H1 (cell line): Measurements from ENCODE around the gene S100A8. TPM values are rescaled to one million over a fixed set of nuclear protein-coding genes. Genes with fewer than 3 reads are reported as not detected.

Experiments
- CTCF ChIA-PET: fragments of 300-600 bp; sonication (Branson Sonifier 250); formaldehyde crosslinking; loops from one replicate; lab custom pipeline; 2021; ENCODE audit not compliant: partially characterized antibody; lab: Charles Lee
- POLR2A ChIA-PET: fragments of 300-600 bp; sonication (Branson Sonifier 250); formaldehyde crosslinking; loops from one replicate; lab custom pipeline; 2021; ENCODE audit warnings: inconsistent platforms; ENCODE audit not compliant: partially characterized antibody; lab: Charles Lee
- DNase-seq, 2 experiments: peaks; one replicate each; pipeline versions ENCODE4 v3.0.0 to v3.0.0-alpha.2; 2010 to 2022; ENCODE audit warnings: low spot score in 2 of 2, low read depth in 1 of 2, mixed read lengths in 1 of 2
- FAIRE-seq: peaks from 2 replicates; lab custom pipeline; 2011; peaks lifted over from hg19 to GRCh38; lab: Jason Lieb, UNC
- H2AFZ ChIP-seq: 2 replicates; pipeline ENCODE4 v1.8.1; 2012; ENCODE audit warnings: low read length, inconsistent platforms
- H2AK5ac ChIP-seq: 2 replicates; pipeline ENCODE4 v1.6.1; 2013; ENCODE audit warnings: low read depth, low read length
- H2BK120ac ChIP-seq: replicated peaks from 2 replicates; pipeline ENCODE3; 2013; ENCODE audit warnings: low read depth, low read length, inconsistent platforms
- H2BK12ac ChIP-seq: 2 replicates; pipeline ENCODE4 v1.6.1; 2013; ENCODE audit warnings: low read depth, low read length
- H2BK15ac ChIP-seq: 2 replicates; pipeline ENCODE4 v1.6.1; 2013; ENCODE audit warnings: low read length
- H2BK20ac ChIP-seq: 2 replicates; pipeline ENCODE4 v1.6.1; 2013; ENCODE audit warnings: low read length
- H2BK5ac ChIP-seq: 2 replicates; pipeline ENCODE4 v1.6.1; 2013; ENCODE audit warnings: low read depth, low read length
- H3K14ac ChIP-seq: 2 replicates; pipeline ENCODE4 v1.6.1; 2013; ENCODE audit warnings: inconsistent platforms; ENCODE audit not compliant: insufficient read length
- H3K18ac ChIP-seq: 2 replicates; pipeline ENCODE4 v1.6.1; 2013; ENCODE audit warnings: low read length; ENCODE audit errors: extremely low read depth
- H3K23ac ChIP-seq: 2 replicates; pipeline ENCODE4 v1.6.1; 2013; ENCODE audit warnings: inconsistent platforms; ENCODE audit not compliant: insufficient read length
- H3K23me2 ChIP-seq: 2 replicates; pipeline ENCODE4 v1.6.1; 2013; ENCODE audit warnings: low read depth, low read length
- H3K27ac ChIP-seq: 2 replicates; pipeline ENCODE4 v1.6.1; 2011; ENCODE audit warnings: low read depth, low read length, inconsistent platforms
- H3K27me3 ChIP-seq, 4 experiments: replicated peaks in 1 of 4; 1 replicate in 1 of 4; 2 replicates in 3 of 4; pipeline versions ENCODE4 v1.6.1 to v1.8.1; 2011 to 2013; ENCODE audit warnings: low read length in 3 of 4, mild to moderate bottlenecking in 3 of 4, inconsistent platforms in 2 of 4, mixed read lengths in 2 of 4, moderate library complexity in 1 of 4; ENCODE audit not compliant: control insufficient read depth in 3 of 4, insufficient read depth in 3 of 4; ENCODE audit errors: extremely low read depth in 1 of 4
- H3K36me3 ChIP-seq, 4 experiments: 2 replicates each; pipeline versions ENCODE4 v1.6.1 to v1.8.1; 2011 to 2013; ENCODE audit warnings: mild to moderate bottlenecking in 4 of 4, low read length in 3 of 4, moderate library complexity in 2 of 4, control low read depth in 1 of 4, inconsistent platforms in 1 of 4; ENCODE audit not compliant: insufficient read depth in 4 of 4, control insufficient read depth in 2 of 4
- H3K4ac ChIP-seq: replicated peaks from 2 replicates; pipeline ENCODE3; 2013; ENCODE audit warnings: low read length, low read depth, mixed read lengths, inconsistent platforms; ENCODE audit not compliant: insufficient read length
- H3K4me1 ChIP-seq, 4 experiments: replicated peaks in 1 of 4; 1 replicate in 1 of 4; 2 replicates in 3 of 4; pipeline versions ENCODE4 v1.6.1 to v1.8.1; 2011 to 2013; ENCODE audit warnings: low read length in 3 of 4, inconsistent platforms in 2 of 4, mixed read lengths in 1 of 4; ENCODE audit not compliant: insufficient read depth in 4 of 4, control insufficient read depth in 3 of 4
- H3K4me2 ChIP-seq, 2 experiments: 2 replicates each; pipeline versions ENCODE4 v1.6.1 to v1.8.1; 2011 to 2013; ENCODE audit warnings: low read depth in 2 of 2, low read length in 2 of 2, control low read depth in 1 of 2, inconsistent platforms in 1 of 2, mild to moderate bottlenecking in 1 of 2; ENCODE audit not compliant: insufficient read depth in 1 of 2
- H3K4me3 ChIP-seq, 4 experiments: fragments of 200-600, 300-600 bp in 1 of 4; sonication (generic), shearing (Covaris generic), sonication (Bioruptor Twin) in 1 of 4; 2 replicates each; pipeline versions ENCODE4 v1.5.1 to v1.8.1; 2011 to 2016; ENCODE audit warnings: low read length in 4 of 4, low read depth in 3 of 4, control low read depth in 2 of 4, inconsistent platforms in 2 of 4, mild to moderate bottlenecking in 2 of 4, mixed read lengths in 1 of 4, moderate library complexity in 1 of 4; ENCODE audit not compliant: insufficient read depth in 2 of 4; ENCODE audit errors: extremely low read depth in 1 of 4
- H3K56ac ChIP-seq: replicated peaks from 2 replicates; pipeline ENCODE3; 2013; ENCODE audit warnings: low read depth, mild to moderate bottlenecking, mixed read lengths, low read length, inconsistent platforms; ENCODE audit not compliant: insufficient read length
- H3K79me1 ChIP-seq: 2 replicates; pipeline ENCODE4 v1.6.1; 2013; ENCODE audit warnings: low read depth, low read length, control low read depth
- H3K79me2 ChIP-seq, 2 experiments: 2 replicates each; pipeline versions ENCODE4 v1.6.1 to v1.8.1; 2012 to 2013; ENCODE audit warnings: low read length in 2 of 2, mild to moderate bottlenecking in 2 of 2, inconsistent platforms in 1 of 2; ENCODE audit not compliant: insufficient read depth in 2 of 2, control insufficient read depth in 1 of 2
- H3K9ac ChIP-seq, 4 experiments: replicated peaks in 1 of 4; 1 replicate in 1 of 4; 2 replicates in 3 of 4; pipeline versions ENCODE4 v1.6.1 to v1.8.1; 2011 to 2013; ENCODE audit warnings: low read depth in 3 of 4, low read length in 3 of 4, control low read depth in 2 of 4, mild to moderate bottlenecking in 2 of 4, moderate library complexity in 2 of 4, inconsistent platforms in 1 of 4; ENCODE audit errors: extremely low read depth in 1 of 4
- H3K9me3 ChIP-seq, 2 experiments: 2 replicates each; pipeline versions ENCODE4 v1.6.1 to v1.8.1; 2012 to 2013; ENCODE audit warnings: mild to moderate bottlenecking in 2 of 2, moderate library complexity in 2 of 2, control low read depth in 1 of 2, inconsistent platforms in 1 of 2, low read depth in 1 of 2, low read length in 1 of 2, mixed read lengths in 1 of 2; ENCODE audit not compliant: insufficient read depth in 2 of 2
- H4K20me1 ChIP-seq, 2 experiments: replicated peaks in 1 of 2; 2 replicates each; pipeline versions ENCODE3 to v1.8.1; 2011 to 2013; ENCODE audit warnings: inconsistent platforms in 2 of 2, low read length in 2 of 2, mild to moderate bottlenecking in 1 of 2; ENCODE audit not compliant: insufficient read depth in 2 of 2, control insufficient read depth in 1 of 2
- H4K5ac ChIP-seq: 2 replicates; pipeline ENCODE4 v1.6.1; 2013; ENCODE audit warnings: low read length, low read depth, mixed read lengths, inconsistent platforms; ENCODE audit not compliant: insufficient read length
- H4K8ac ChIP-seq: 2 replicates; pipeline ENCODE4 v1.8.0; 2013; ENCODE audit warnings: mild to moderate bottlenecking, moderate library complexity, low read length, inconsistent platforms; ENCODE audit not compliant: insufficient read depth; ENCODE audit errors: extremely low read depth
- H4K91ac ChIP-seq: replicated peaks from 2 replicates; pipeline ENCODE3; 2013; ENCODE audit warnings: low read length, mixed read lengths, inconsistent platforms; ENCODE audit not compliant: insufficient read length
- RNF2 ChIP-seq: fragments of 200-900, 300-1000 bp; sonication (generic); IDR thresholded peaks from 2 replicates; pipeline ENCODE4 v1.7.1; 2016; ENCODE audit warnings: borderline replicate concordance, low read depth, mild to moderate bottlenecking, antibody characterized with exemption, low read length; ENCODE audit not compliant: poor library complexity, severe bottlenecking; ENCODE audit errors: missing control alignments
- WGBS, 2 experiments: shearing (Covaris generic) in 1 of 2; methylation state at CpG; one replicate each; pipeline versions ENCODE4 v1.1.6 to v1.1.7; 2013 to 2015; ENCODE audit warnings: low lambda C conversion rate in 2 of 2, mixed read lengths in 2 of 2, inconsistent platforms in 1 of 2, low coverage in 1 of 2, missing lambda C conversion rate in 1 of 2; ENCODE audit not compliant: insufficient replicate concordance in 2 of 2, insufficient coverage in 1 of 2, insufficient read length in 1 of 2; ENCODE audit errors: extremely low coverage in 1 of 2, missing lambda C conversion rate in 1 of 2; 5-methylcytosine and 5-hydroxymethylcytosine counted together
- polyA plus RNA-seq, 7 experiments: library from polyadenylated mRNA; depleted of rRNA in 3 of 7; stranded (reverse) in 5 of 7; unstranded in 2 of 7; fragments of >200 nt in 5 of 7; fragments of 200-250 nt in 2 of 7; gene quantifications; 1 replicate in 5 of 7; 2 replicates in 1 of 7; 4 replicates in 1 of 7; pipeline versions ENCODE4 v1.2.1 to v1.2.3, GENCODE V29; 2011 to 2013; ENCODE audit warnings: missing spikeins in 2 of 7, mixed read lengths in 2 of 7
- total RNA-seq: library from RNA; stranded (reverse); fragmentation: NEBNext Ultra II Directional; extraction: Animal tissue kit (Norgen Biotek cat#: 25700); gene quantifications from 2 replicates; pipeline ENCODE4 v1.2.1, GENCODE V29; 2021

Gene S100A8
- total and polyA plus RNA-seq, 2 of the 8 experiments (the other 6 are each of a cell fraction or from before 2014, with no cell fraction given), result not detected

DNA sequence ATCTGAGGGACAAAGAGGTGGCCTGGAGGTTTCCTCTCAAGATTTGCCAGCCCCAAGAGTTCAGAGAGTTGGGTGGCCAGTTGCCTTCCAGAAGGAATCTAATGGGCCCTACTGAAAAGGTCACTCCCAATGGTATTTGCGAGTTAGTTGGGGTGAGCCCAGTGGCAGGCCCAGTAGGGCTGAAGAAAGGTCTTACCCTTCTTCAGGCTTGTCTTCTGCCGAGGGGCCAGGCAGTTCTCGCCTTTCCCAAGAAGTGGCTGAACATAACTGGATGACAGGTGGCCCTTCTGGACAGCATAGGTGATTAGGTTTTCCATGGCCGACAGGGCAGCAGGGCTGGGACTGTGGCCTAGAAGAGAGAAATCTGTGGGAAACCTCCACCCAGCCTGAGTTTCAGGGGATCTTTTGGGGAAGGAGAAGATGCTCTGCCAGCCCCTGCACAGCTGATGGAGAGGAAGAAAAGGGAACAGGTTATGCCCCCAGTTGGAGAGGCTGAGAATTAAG is 49.4 kb downstream of the S100A8 start:
- H3K9ac ChIP-seq, result no peak overlapping the region
- no peak overlapping the region for H4K91ac ChIP-seq
- no peak overlapping the region for H2BK20ac ChIP-seq
- no peak overlapping the region for H2BK5ac ChIP-seq
- no peak overlapping the region for H4K8ac ChIP-seq
- H3K79me2 ChIP-seq, result no peaks in the 10 kb centered on the region
- H2BK15ac ChIP-seq, result no peak overlapping the region
- no peaks in the 10 kb centered on the region for H3K79me1 ChIP-seq
- no peaks in the 10 kb centered on the region; a peak in 1 of 7 replicates for H3K4me1 ChIP-seq
- FAIRE-seq, result no peak
- WGBS, 2 experiments, result 84% methylated on average over 4 of the region's 4 CpGs; no CpG with 5 or more reads in 1 of the 2 experiments
- H3K9me3 ChIP-seq, result peaks cover 4% of the 10 kb centered on the region in 2 experiments; a peak in 2 of 4 replicates
- no peak overlapping the region for H3K4me3 ChIP-seq
- ChIA-PET POLR2A (no interaction called here), CTCF (interaction anchor here (1.2 to 1.3 kb wide), 2 partner anchors 12 to 29 kb away, joined by 3 to 4 read pairs; partner anchors contain the start of gene PGLYRP3)
- H4K20me1 ChIP-seq, result no peaks in the 10 kb centered on the region
- H2AFZ ChIP-seq, result no peak overlapping the region
- H2AK5ac ChIP-seq, result no peak overlapping the region
- no peaks in the 10 kb centered on the region for H3K23me2 ChIP-seq
- no peak overlapping the region for H2BK120ac ChIP-seq
- H3K4me2 ChIP-seq, result no peak overlapping the region
- H3K27me3 ChIP-seq, result peaks cover 0 to 2% (median 0%) of the 10 kb centered on the region in 4 experiments; a peak in 1 of 7 replicates
- no peak for TF ChIP-seq RNF2
- no peak overlapping the region for H2BK12ac ChIP-seq
- no peak overlapping the region for H3K14ac ChIP-seq
- DNase-seq, result no peak
- no peak overlapping the region for H3K4ac ChIP-seq
- no peak overlapping the region for H3K56ac ChIP-seq
- no peaks in the 10 kb centered on the region for H3K36me3 ChIP-seq
- no peak overlapping the region for H3K18ac ChIP-seq
- H3K23ac ChIP-seq, result no peak overlapping the region
- H3K27ac ChIP-seq, result no peak overlapping the region
- no peak overlapping the region for H4K5ac ChIP-seq
